ENCODE measurements around the gene RGL1. TPM values are rescaled to one million over a fixed set of nuclear protein-coding genes. Genes with fewer than 3 reads are reported as not detected.

The RGL1 gene
- total RNA-seq, 1 experiment from 2014 or later, result 74.0 TPM

- Histone ChIP-seq H3K4me1 (ENCODE audit: insufficient read depth, low read length, poor library complexity, severe bottlenecking) (no peaks in the 10 kb centered on the region), H3K36me3 (ENCODE audit: insufficient read depth, low read length, poor library complexity, severe bottlenecking) (peaks cover 6% of the 10 kb centered on the region), H3K9me3 (ENCODE audit: low read depth, low read length, poor library complexity, severe bottlenecking) (no peaks in the 10 kb centered on the region), H3K27me3 (replicated peaks; ENCODE audit: insufficient read depth, low read depth, low read length, poor library complexity) (no peaks in the 10 kb centered on the region), H3K4me3 (ENCODE audit: low read depth, low read length, poor library complexity, severe bottlenecking) (no peak overlapping the region), H3K27ac (ENCODE audit: low read depth, low read length, poor library complexity, severe bottlenecking) (no peak overlapping the region)
- TF ChIP-seq CTCF (conservative IDR thresholded peaks at IDR 0.05; ENCODE audit: low read depth, low read length) (no peak; the same call in 1 of the 2 replicates), EZH2 (IDR thresholded peaks at IDR 0.05; ENCODE audit: borderline replicate concordance, low read depth, low read length, poor library complexity, severe bottlenecking) (no peak)
- ChIA-PET POLR2A (ENCODE audit: low non-redundant PET) (no interaction called here), CTCF (no interaction called here)
- BruUV-seq (replicated peaks), result no TSS peak
- intact Hi-C loops (cut with micrococcal nuclease; ENCODE audit: unreplicated experiment), result no loop called here
- DNase-seq (ENCODE audit: low spot score), result peak; percentile 49
These were observed 151.8 kb downstream of the RGL1 start for GRCh38 chr1:183956559-183957188.

GRCh38 chr1:183957216-183957830 lies 152.4 kb downstream of the RGL1 start:
- H3K9me3 ChIP-seq (ENCODE audit: low read depth, low read length, poor library complexity, severe bottlenecking), result no peaks in the 10 kb centered on the region
- no peak overlapping the region for H3K4me3 ChIP-seq (ENCODE audit: low read depth, low read length, poor library complexity, severe bottlenecking)
- no peaks in the 10 kb centered on the region for H3K4me1 ChIP-seq (ENCODE audit: insufficient read depth, low read length, poor library complexity, severe bottlenecking)
- H3K27me3 ChIP-seq (replicated peaks; ENCODE audit: insufficient read depth, low read depth, low read length, poor library complexity), result no peaks in the 10 kb centered on the region
- no peak for DNase-seq (ENCODE audit: low spot score)
- peaks cover 6% of the 10 kb centered on the region for H3K36me3 ChIP-seq (ENCODE audit: insufficient read depth, low read length, poor library complexity, severe bottlenecking)
- no TSS peak for BruUV-seq (replicated peaks)
- ChIA-PET POLR2A (ENCODE audit: low non-redundant PET) (no interaction called here), CTCF (no interaction called here)
- TF ChIP-seq CTCF (conservative IDR thresholded peaks at IDR 0.05; ENCODE audit: low read depth, low read length), result no peak
- TF ChIP-seq EZH2 (IDR thresholded peaks at IDR 0.05; ENCODE audit: borderline replicate concordance, low read depth, low read length, poor library complexity, severe bottlenecking), result no peak
- H3K27ac ChIP-seq (ENCODE audit: low read depth, low read length, poor library complexity, severe bottlenecking), result no peak overlapping the region
- intact Hi-C loops (cut with micrococcal nuclease; ENCODE audit: unreplicated experiment), result no loop called here

GRCh38 chr1:183958958-183959357 lies 154.0 kb downstream of the RGL1 start:
- intact Hi-C loops (cut with micrococcal nuclease; ENCODE audit: unreplicated experiment), result no loop called here
- BruUV-seq (replicated peaks), result no TSS peak
- no peak overlapping the region for H3K27ac ChIP-seq (ENCODE audit: low read depth, low read length, poor library complexity, severe bottlenecking)

More at GRCh38 chr1:183958958-183959357, 154.0 kb downstream of the RGL1 start:
- Histone ChIP-seq H3K27me3 (replicated peaks; ENCODE audit: insufficient read depth, low read depth, low read length, poor library complexity) (no peaks in the 10 kb centered on the region), H3K9me3 (ENCODE audit: low read depth, low read length, poor library complexity, severe bottlenecking) (no peaks in the 10 kb centered on the region), H3K4me1 (ENCODE audit: insufficient read depth, low read length, poor library complexity, severe bottlenecking) (no peaks in the 10 kb centered on the region), H3K36me3 (ENCODE audit: insufficient read depth, low read length, poor library complexity, severe bottlenecking) (peaks cover 15% of the 10 kb centered on the region), H3K4me3 (ENCODE audit: low read depth, low read length, poor library complexity, severe bottlenecking) (no peak overlapping the region)
- ChIA-PET POLR2A (ENCODE audit: low non-redundant PET) (no interaction called here), CTCF (no interaction called here)
- TF ChIP-seq EZH2 (IDR thresholded peaks at IDR 0.05; ENCODE audit: borderline replicate concordance, low read depth, low read length, poor library complexity, severe bottlenecking), result no peak
- TF ChIP-seq CTCF (conservative IDR thresholded peaks at IDR 0.05; ENCODE audit: low read depth, low read length), result no peak
- DNase-seq (ENCODE audit: low spot score), result no peak

Measured in A673 (cell line).